ENCODE measurements around the gene GIMD1. TPM values are rescaled to one million over a fixed set of nuclear protein-coding genes. Genes with fewer than 3 reads are reported as not detected.
A peak's percentile ranks its signal among the peaks of the same experiment; 100 is the strongest.
"Not testable (repeated sequence)": the region's sequence is repeated elsewhere in the genome, so short reads cannot be mapped to it uniquely, and the experiment has no call there.

GIMD1 gene
- total RNA-seq, 1 donor from 2014 or later = not detected

GRCh38 chr4:106409901-106410889, 41.6 kb upstream of the GIMD1 start:
- H3K9me3 Mint-ChIP-seq (ENCODE audit: unreplicated experiment) = peaks cover 4% of the 10 kb centered on the region
- Histone ChIP-seq H4K20me1 (ENCODE audit: insufficient read depth, low read length) (no peaks in the 10 kb centered on the region), H3K4me3 (ENCODE audit: insufficient read depth, low read depth, low read length) (no peak overlapping the region), H3K9ac (ENCODE audit: low read length) (no peak overlapping the region), H3K79me2 (ENCODE audit: insufficient read depth, low read length) (no peaks in the 10 kb centered on the region), H3K36me3 (ENCODE audit: insufficient read depth, low read length) (no peaks in the 10 kb centered on the region), H3K4me1 (ENCODE audit: insufficient read depth, low read length) (no peaks in the 10 kb centered on the region), H3K4me2 (ENCODE audit: low read length) (no peak overlapping the region), H3K27me3 (ENCODE audit: insufficient read depth, low read length) (no peaks in the 10 kb centered on the region), H3K27ac (ENCODE audit: low read depth, low read length) (no peak overlapping the region), H2AFZ (ENCODE audit: low read depth, low read length) (no peak overlapping the region), H3K9me3 (ENCODE audit: insufficient read depth, low read depth, low read length) (no peaks in the 10 kb centered on the region)
- no peaks in the 10 kb centered on the region for H3K27me3 Mint-ChIP-seq (ENCODE audit: low read depth, unreplicated experiment)
- peaks cover 5% of the 10 kb centered on the region for H3K4me1 Mint-ChIP-seq (ENCODE audit: low read depth, unreplicated experiment)
- H3K36me3 Mint-ChIP-seq (ENCODE audit: low read depth, unreplicated experiment) = no peaks in the 10 kb centered on the region
- TF ChIP-seq CTCF (IDR thresholded peaks at IDR 0.05; ENCODE audit: insufficient read depth, low read depth, low read length) (no peak), EZH2 (IDR thresholded peaks at IDR 0.05; ENCODE audit: insufficient read depth, low read length) (no peak)
- no peak overlapping the region for H3K4me3 Mint-ChIP-seq (ENCODE audit: unreplicated experiment)
- DNase-seq (ENCODE audit: low read depth) = no peak
- no peak for FAIRE-seq
- no peak overlapping the region for H3K27ac Mint-ChIP-seq (ENCODE audit: unreplicated experiment)

GRCh38 chr4:106408004-106408403, 39.4 kb upstream of the GIMD1 start:
- not testable (repeated sequence) for H4K20me1 ChIP-seq (ENCODE audit: insufficient read depth, low read length); H3K79me2 ChIP-seq (ENCODE audit: insufficient read depth, low read length); H3K4me2 ChIP-seq (ENCODE audit: low read length); H3K27me3 Mint-ChIP-seq (ENCODE audit: low read depth, unreplicated experiment); H3K27ac Mint-ChIP-seq (ENCODE audit: unreplicated experiment); H3K9ac ChIP-seq (ENCODE audit: low read length); DNase-seq (ENCODE audit: low read depth); FAIRE-seq; H3K4me3 ChIP-seq (ENCODE audit: insufficient read depth, low read depth, low read length); H2AFZ ChIP-seq (ENCODE audit: low read depth, low read length); H3K4me1 Mint-ChIP-seq (ENCODE audit: low read depth, unreplicated experiment); H3K4me1 ChIP-seq (ENCODE audit: insufficient read depth, low read length); H3K36me3 ChIP-seq (ENCODE audit: insufficient read depth, low read length); H3K9me3 Mint-ChIP-seq (ENCODE audit: unreplicated experiment); H3K4me3 Mint-ChIP-seq (ENCODE audit: unreplicated experiment); H3K27ac ChIP-seq (ENCODE audit: low read depth, low read length); H3K27me3 ChIP-seq (ENCODE audit: insufficient read depth, low read length); H3K36me3 Mint-ChIP-seq (ENCODE audit: low read depth, unreplicated experiment); H3K9me3 ChIP-seq (ENCODE audit: insufficient read depth, low read depth, low read length)

GRCh38 chr4:106401157-106401556, 32.6 kb upstream of the GIMD1 start:
- peaks cover 4% of the 10 kb centered on the region for H3K9me3 Mint-ChIP-seq (ENCODE audit: unreplicated experiment)
- no peaks in the 10 kb centered on the region for H3K4me1 ChIP-seq (ENCODE audit: insufficient read depth, low read length)
- no peak overlapping the region for H2AFZ ChIP-seq (ENCODE audit: low read depth, low read length)
- H3K9ac ChIP-seq (ENCODE audit: low read length) = no peak overlapping the region
- TF ChIP-seq CTCF (IDR thresholded peaks at IDR 0.05; ENCODE audit: insufficient read depth, low read depth, low read length) (no peak), EZH2 (IDR thresholded peaks at IDR 0.05; ENCODE audit: insufficient read depth, low read length) (no peak)
- H4K20me1 ChIP-seq (ENCODE audit: insufficient read depth, low read length) = no peaks in the 10 kb centered on the region
- no peaks in the 10 kb centered on the region for H3K79me2 ChIP-seq (ENCODE audit: insufficient read depth, low read length)
- H3K4me2 ChIP-seq (ENCODE audit: low read length) = no peak overlapping the region
- no peak overlapping the region for H3K27ac ChIP-seq (ENCODE audit: low read depth, low read length)
- H3K36me3 Mint-ChIP-seq (ENCODE audit: low read depth, unreplicated experiment) = no peaks in the 10 kb centered on the region
- FAIRE-seq (no peak), DNase-seq (ENCODE audit: low read depth) (no peak)
- no peak overlapping the region for H3K4me3 ChIP-seq (ENCODE audit: insufficient read depth, low read depth, low read length)
- H3K4me3 Mint-ChIP-seq (ENCODE audit: unreplicated experiment) = no peak overlapping the region
- H3K36me3 ChIP-seq (ENCODE audit: insufficient read depth, low read length) = no peaks in the 10 kb centered on the region
- H3K27ac Mint-ChIP-seq (ENCODE audit: unreplicated experiment) = no peak overlapping the region
- no peaks in the 10 kb centered on the region for H3K9me3 ChIP-seq (ENCODE audit: insufficient read depth, low read depth, low read length)
- no peaks in the 10 kb centered on the region for H3K27me3 Mint-ChIP-seq (ENCODE audit: low read depth, unreplicated experiment)
- no peaks in the 10 kb centered on the region for H3K4me1 Mint-ChIP-seq (ENCODE audit: low read depth, unreplicated experiment)
- no peaks in the 10 kb centered on the region for H3K27me3 ChIP-seq (ENCODE audit: insufficient read depth, low read length)

- H3K4me1 Mint-ChIP-seq (ENCODE audit: low read depth, unreplicated experiment); H3K36me3 Mint-ChIP-seq (ENCODE audit: low read depth, unreplicated experiment); H3K4me1 ChIP-seq (ENCODE audit: insufficient read depth, low read length); H3K27ac Mint-ChIP-seq (ENCODE audit: unreplicated experiment); H3K9me3 Mint-ChIP-seq (ENCODE audit: unreplicated experiment); H3K4me3 Mint-ChIP-seq (ENCODE audit: unreplicated experiment); H4K20me1 ChIP-seq (ENCODE audit: insufficient read depth, low read length); H3K36me3 ChIP-seq (ENCODE audit: insufficient read depth, low read length); H3K9ac ChIP-seq (ENCODE audit: low read length); H3K27ac ChIP-seq (ENCODE audit: low read depth, low read length); H3K4me2 ChIP-seq (ENCODE audit: low read length); H3K79me2 ChIP-seq (ENCODE audit: insufficient read depth, low read length); H3K27me3 ChIP-seq (ENCODE audit: insufficient read depth, low read length); H3K27me3 Mint-ChIP-seq (ENCODE audit: low read depth, unreplicated experiment); H2AFZ ChIP-seq (ENCODE audit: low read depth, low read length); DNase-seq (ENCODE audit: low read depth); H3K9me3 ChIP-seq (ENCODE audit: insufficient read depth, low read depth, low read length); H3K4me3 ChIP-seq (ENCODE audit: insufficient read depth, low read depth, low read length): not testable (repeated sequence)
- FAIRE-seq = peak; percentile 20
Measured at GRCh38 chr4:106398898-106399297, 30.3 kb upstream of the GIMD1 start.
